LNCaP clone FGC (cell line): ENCODE results near the gene NUDT3.

ENCODE experiments used
- DNase-seq: peaks from one replicate; pipeline ENCODE4 v3.0.0-alpha.2; 2011; ENCODE audit warnings: low read depth
- H3K4me3 ChIP-seq: 2 replicates; pipeline ENCODE4 v1.5.1; 2011; ENCODE audit warnings: mild to moderate bottlenecking, low read depth, low read length, control low read depth
- CTCF ChIP-seq: IDR thresholded peaks from 2 replicates; pipeline ENCODE4 v1.5.1; 2012; ENCODE audit warnings: mild to moderate bottlenecking; ENCODE audit not compliant: control insufficient read depth, insufficient read depth; ENCODE audit errors: extremely low read depth

Gene NUDT3

DNA sequence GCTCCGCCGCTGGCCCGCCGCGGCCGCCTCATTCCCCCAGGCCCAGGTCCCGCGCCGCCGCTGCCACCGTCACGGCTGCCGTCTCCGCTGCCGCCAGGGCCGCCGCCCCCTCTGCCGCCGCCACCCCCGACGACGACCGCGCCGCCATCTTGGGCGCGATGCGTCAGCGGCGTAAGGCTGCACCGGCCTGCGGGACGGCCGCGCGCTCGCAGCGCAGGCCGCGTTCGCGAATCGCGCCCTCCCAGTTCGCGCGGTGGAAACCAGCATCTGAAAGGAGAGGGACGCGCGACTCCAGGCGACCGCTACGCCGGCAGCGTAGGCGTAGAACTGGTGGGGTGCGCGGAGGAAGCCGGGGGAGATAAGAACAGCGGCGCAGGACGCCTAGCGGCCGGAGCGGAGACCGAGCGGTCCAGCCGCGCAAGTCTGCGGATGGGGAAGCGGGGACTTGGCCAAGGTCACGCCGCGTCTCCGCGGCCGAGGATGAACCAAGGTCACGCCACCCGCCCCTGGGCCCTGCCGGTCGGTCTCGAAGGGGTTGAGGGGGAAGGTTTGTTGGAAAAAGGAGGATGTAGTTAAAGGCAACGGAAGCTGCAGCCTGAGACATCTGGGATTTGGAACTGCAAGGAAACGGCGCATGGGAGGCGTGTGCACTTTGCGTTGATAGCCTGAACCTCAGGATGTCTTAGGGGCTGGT, at the start of gene NUDT3:
NUDT3 (minus strand) TSS at position 173 of the 694 bp plus-strand sequence. CDS start 307 bp downstream, outside the sequence.
- H3K4me3 ChIP-seq: peak within 1 kb of the TSS; percentile 66
- peak; percentile 63 for DNase-seq
- peak; percentile 77 for TF ChIP-seq CTCF

- no peak overlapping the region for H3K4me3 ChIP-seq
- DNase-seq: no peak
- TF ChIP-seq CTCF: no peak
Observed at GRCh38 chr6:34441526-34441925, 49.1 kb upstream of the NUDT3 start.

DNA sequence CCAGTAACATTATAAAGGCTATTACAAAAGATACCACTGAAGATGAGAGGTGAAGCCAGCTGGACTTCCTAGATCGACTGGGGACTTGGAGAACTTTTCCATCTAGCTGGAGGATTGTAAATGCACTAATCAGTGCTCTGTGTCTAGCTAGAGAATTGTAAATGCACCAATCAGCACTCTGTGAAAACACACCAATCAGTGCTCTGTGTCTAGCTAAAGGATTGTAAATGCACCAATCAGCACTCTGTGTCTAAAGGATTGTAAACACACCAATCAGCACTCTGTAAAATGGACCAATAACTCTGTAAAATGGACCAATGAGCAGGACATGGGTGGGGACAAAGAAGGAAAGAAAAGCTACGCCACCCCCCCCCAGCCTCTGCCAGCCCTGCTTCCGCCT, 47.0 kb upstream of the NUDT3 start:
- DNase-seq: no peak
- H3K4me3 ChIP-seq: no peak overlapping the region
- TF ChIP-seq CTCF: no peak

- TF ChIP-seq CTCF: no peak
- no peak for DNase-seq
- no peak overlapping the region for H3K4me3 ChIP-seq
Observed at GRCh38 chr6:34438705-34439104, 46.2 kb upstream of the NUDT3 start.

DNA sequence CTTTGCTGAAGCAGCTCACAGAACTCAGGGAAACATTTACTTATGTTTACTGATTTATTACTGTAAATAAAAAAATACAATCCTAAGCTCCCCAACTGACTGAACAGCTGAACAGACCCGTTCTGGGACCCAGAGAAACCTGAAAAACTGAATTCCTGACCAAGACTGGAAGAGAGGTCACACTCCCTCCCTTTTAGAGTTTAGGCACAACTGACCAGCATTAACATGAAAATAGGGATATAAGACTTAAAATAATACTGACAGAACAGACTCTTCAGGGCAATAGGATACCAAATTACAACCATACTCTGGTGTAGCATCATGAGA, 45.1 kb upstream of the NUDT3 start:
- TF ChIP-seq CTCF: no peak
- H3K4me3 ChIP-seq: no peak overlapping the region
- DNase-seq: no peak

DNA sequence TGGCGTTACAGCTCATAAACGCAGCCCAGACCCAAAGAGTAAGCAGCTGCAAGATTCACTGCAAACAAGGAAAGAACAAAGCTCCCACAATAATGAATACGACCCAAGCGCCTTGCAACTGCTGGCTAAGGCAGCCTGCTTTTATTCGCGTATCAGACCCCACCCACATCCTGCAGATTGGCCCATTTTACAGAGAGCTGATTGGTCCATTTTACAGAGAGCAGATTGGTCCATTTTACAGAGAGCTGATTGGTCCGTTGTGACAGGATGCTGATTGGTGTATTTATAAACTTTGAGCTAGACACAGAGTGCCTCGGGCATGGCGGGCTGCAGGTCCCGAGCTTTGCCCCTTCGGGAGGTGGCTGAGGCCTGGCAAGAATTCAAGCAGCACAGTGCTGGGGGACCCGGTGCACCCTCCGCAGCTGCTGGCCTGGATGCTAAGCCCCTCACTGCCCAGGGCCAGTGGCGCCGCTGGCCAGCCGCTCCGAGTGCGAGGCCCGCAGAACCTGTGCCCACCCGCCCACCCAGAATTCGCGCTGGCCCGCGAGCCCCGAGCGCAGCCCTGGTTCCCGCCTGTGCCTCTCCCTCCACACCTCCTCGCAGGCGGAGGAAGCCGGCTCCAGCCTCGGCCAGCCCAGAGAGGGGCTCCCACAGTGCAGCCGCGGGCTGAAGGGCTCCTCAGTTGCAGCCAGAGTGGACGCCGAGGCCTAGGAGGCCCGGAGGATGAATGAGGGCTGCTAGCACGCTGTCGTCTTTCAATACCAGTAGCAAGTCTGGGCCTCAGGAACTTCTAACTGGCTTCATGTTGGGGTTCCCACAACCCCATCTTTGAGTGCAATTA, 44.6 kb upstream of the NUDT3 start:
- H3K4me3 ChIP-seq: no peak overlapping the region
- DNase-seq: no peak
- no peak for TF ChIP-seq CTCF
